K562 (cell line): ENCODE results near the gene GGT6. TPM values are rescaled to one million over a fixed set of nuclear protein-coding genes. Genes with fewer than 3 reads are reported as not detected.

Source experiments
- ATAC-seq: fragments of 200-7000 bp; cut with Tn5 transposase; 3 replicates; pipeline ENCODE4 v1.9.1; 2020; ENCODE audit warnings: moderate library complexity
- BruUV-seq: library from RNA; stranded (reverse); fragments of 400-500 nt; replicated peaks from 2 replicates; lab custom pipeline; 2021; lab: Mats Ljungman, UMichigan
- CTCF ChIA-PET: fragments of 300-600 bp; formaldehyde crosslinking; extraction: SDS; loops from one replicate; lab custom pipeline; 2021; ENCODE audit warnings: low intra/inter-chr PET ratio; lab: Yijun Ruan, JAX
- POLR2A ChIA-PET: fragments of 300-600, 350-650 bp; sonication (Branson Sonifier 250); formaldehyde crosslinking; extraction: SDS; loops from one replicate; lab custom pipeline; 2021; ENCODE audit warnings: antibody characterized with exemption, inconsistent platforms; lab: Yijun Ruan, JAX
- DNase-seq, 4 experiments: peaks; one replicate each; pipeline versions ENCODE4 v3.0.0 to v3.0.0-alpha.2; 2011 to 2018; ENCODE audit warnings: low spot score in 3 of 4, mixed read lengths in 3 of 4; ENCODE audit errors: extremely low read depth in 1 of 4
- FAIRE-seq: peaks from 2 replicates; lab custom pipeline; 2011; peaks lifted over from hg19 to GRCh38; lab: Jason Lieb, UNC
- H2AFZ ChIP-seq: 2 replicates; pipeline ENCODE4 v1.6.0; 2011; ENCODE audit warnings: low read depth, low read length, control low read depth, inconsistent platforms
- H3K27ac ChIP-seq: fragments of 200-600 bp; 3 replicates; pipeline ENCODE4 v1.8.0; 2011; ENCODE audit warnings: low read depth, mild to moderate bottlenecking, control low read depth, inconsistent platforms, low read length, moderate library complexity, mixed read lengths; ENCODE audit errors: extremely low read depth
- H3K27me3 ChIP-seq, 2 experiments: fragments of 300-600 bp in 1 of 2; 2 replicates in 1 of 2; 3 replicates in 1 of 2; pipeline versions ENCODE4 v1.6.0 to v1.8.0; 2011; ENCODE audit warnings: inconsistent platforms in 2 of 2, low read length in 2 of 2, mild to moderate bottlenecking in 1 of 2, mixed read lengths in 1 of 2, moderate library complexity in 1 of 2; ENCODE audit not compliant: control insufficient read depth in 2 of 2, insufficient read depth in 2 of 2
- H3K36me3 ChIP-seq: fragments of 300-600 bp; 3 replicates; pipeline ENCODE4 v1.8.0; 2011; ENCODE audit warnings: mild to moderate bottlenecking, low read length, inconsistent platforms; ENCODE audit not compliant: control insufficient read depth, insufficient read depth
- H3K4me1 ChIP-seq, 2 experiments: fragments of 200-600 bp in 1 of 2; replicated peaks in 1 of 2; 2 replicates in 1 of 2; 3 replicates in 1 of 2; pipeline versions ENCODE4 v1.5.1 to v1.8.0; 2011; ENCODE audit warnings: inconsistent platforms in 2 of 2, low read length in 2 of 2, mild to moderate bottlenecking in 1 of 2, mixed read lengths in 1 of 2, moderate library complexity in 1 of 2; ENCODE audit not compliant: control insufficient read depth in 2 of 2, insufficient read depth in 2 of 2
- H3K4me2 ChIP-seq: 2 replicates; pipeline ENCODE4 v1.6.1; 2011; ENCODE audit warnings: low read length, control low read depth, inconsistent platforms, mixed read lengths; ENCODE audit not compliant: insufficient read depth
- H3K4me3 ChIP-seq: fragments of 200-600 bp; sonication (generic), shearing (Covaris generic); 2 replicates; pipeline ENCODE4 v1.5.1; 2016; ENCODE audit warnings: control low read depth, inconsistent platforms
- H3K79me2 ChIP-seq: fragments of 200-600 bp; 3 replicates; pipeline ENCODE4 v1.8.0; 2011; ENCODE audit warnings: low read length, inconsistent platforms; ENCODE audit not compliant: control insufficient read depth, insufficient read depth
- H3K9ac ChIP-seq, 2 experiments: 2 replicates each; pipeline versions ENCODE4 v1.6.0 to v1.6.1; 2011; ENCODE audit warnings: low read depth in 2 of 2, low read length in 2 of 2, control low read depth in 1 of 2, inconsistent platforms in 1 of 2, mild to moderate bottlenecking in 1 of 2, mixed read lengths in 1 of 2; ENCODE audit not compliant: insufficient read depth in 1 of 2
- H3K9me1 ChIP-seq: one replicate; pipeline ENCODE4 v1.6.0; 2011; ENCODE audit warnings: inconsistent platforms, mild to moderate bottlenecking, low read length, moderate library complexity; ENCODE audit not compliant: control insufficient read depth, insufficient read depth
- H3K9me3 ChIP-seq: replicated peaks from 2 replicates; pipeline ENCODE4 v1.5.1; 2011; ENCODE audit warnings: low read depth, low read length, inconsistent platforms; ENCODE audit not compliant: control insufficient read depth, insufficient read depth
- H4K20me1 ChIP-seq: replicated peaks from 2 replicates; pipeline ENCODE4 v1.6.1; 2011; ENCODE audit warnings: low read length, inconsistent platforms, mixed read lengths; ENCODE audit not compliant: control insufficient read depth, insufficient read depth
- CCAR2 ChIP-seq: fragments of 200-400 bp; formaldehyde crosslinking; IDR thresholded peaks from 2 replicates; pipeline ENCODE4 v1.6.1; 2017; ENCODE audit warnings: mild to moderate bottlenecking, low read depth, low read length
- CREBBP ChIP-seq: IDR thresholded peaks from one replicate; pipeline ENCODE4 v1.6.1; 2012; ENCODE audit warnings: low read depth, mild to moderate bottlenecking, control low read depth, inconsistent platforms, low read length
- ELF4 ChIP-seq: fragments of 450-650 bp; formaldehyde crosslinking; IDR thresholded peaks from 2 replicates; pipeline ENCODE4 v1.4.0; 2022; ENCODE audit warnings: missing genetic modification characterization
- JUN ChIP-seq, 2 experiments: sonication (generic) in 1 of 2; formaldehyde crosslinking in 1 of 2; IDR thresholded peaks; 2 replicates each; pipeline versions ENCODE4 v1.6.1 to v1.8.0; 2012 to 2022; ENCODE audit warnings: borderline replicate concordance in 2 of 2, mild to moderate bottlenecking in 2 of 2, improper control_type of control experiment in 1 of 2, low read depth in 1 of 2, low read length in 1 of 2, missing genetic modification reagents in 1 of 2
- MBD2 ChIP-seq: sonication (generic); IDR thresholded peaks from 2 replicates; pipeline ENCODE4 v1.6.1; 2016; ENCODE audit warnings: low read depth, borderline replicate concordance
- PRMT5 ChIP-seq: sonication (generic); formaldehyde crosslinking; IDR thresholded peaks from 2 replicates; pipeline ENCODE4 v1.5.0; 2020; ENCODE audit warnings: missing genetic modification reagents
- PURB ChIP-seq: sonication (generic); formaldehyde crosslinking; IDR thresholded peaks from 2 replicates; pipeline ENCODE4 v1.9.0; 2021; ENCODE audit warnings: low read depth, mild to moderate bottlenecking, missing genetic modification reagents
- STAT6 ChIP-seq: sonication (generic); formaldehyde crosslinking; IDR thresholded peaks from 2 replicates; pipeline ENCODE4 v1.8.1; 2023; ENCODE audit warnings: mild to moderate bottlenecking, missing genetic modification reagents
- TCFL5 ChIP-seq: fragments of 250-450 bp; sonication (Bioruptor Pico); conservative IDR thresholded peaks from 2 replicates; pipeline ENCODE4 v1.6.1; 2021; ENCODE audit warnings: mild to moderate bottlenecking, moderate library complexity, matching md5 sums
- ZBTB12 ChIP-seq: fragments of 250-450 bp; sonication (Bioruptor Pico); IDR thresholded peaks from 2 replicates; pipeline ENCODE4 v1.4.0; 2020
- ZNF146 ChIP-seq: IDR thresholded peaks from one replicate; pipeline ENCODE4 v1.6.1; 2018; ENCODE audit warnings: missing compliant biosample characterization; ENCODE audit not compliant: unreplicated experiment
- ZNF280A ChIP-seq: fragments of 450-650 bp; IDR thresholded peaks from 2 replicates; pipeline ENCODE4 v1.6.1; 2018; ENCODE audit warnings: mild to moderate bottlenecking, low read depth; ENCODE audit not compliant: partially characterized antibody
- ZNF431 ChIP-seq: sonication (generic); formaldehyde crosslinking; IDR thresholded peaks from 2 replicates; pipeline ENCODE4 v1.8.0; 2022; ENCODE audit warnings: mild to moderate bottlenecking, missing genetic modification reagents
- WGBS: fragments of 100-300 bp; shearing (Covaris generic); methylation state at CpG from one replicate; pipeline ENCODE4 v1.1.6; 2016; ENCODE audit warnings: low coverage, mixed read lengths; ENCODE audit not compliant: insufficient coverage; ENCODE audit errors: missing lambda C conversion rate; 5-methylcytosine and 5-hydroxymethylcytosine counted together
- in situ Hi-C: fragments of 300-500 bp; cut with MboI; formaldehyde crosslinking; loops from 4 replicates; pipeline ENCODE4 v1.15.0; 2018; ENCODE audit warnings: inconsistent platforms, mixed read lengths
- intact Hi-C: fragments of 100-400 bp; cut with micrococcal nuclease; formaldehyde crosslinking; loops from 2 replicates; pipeline ENCODE4 v1.14.2; 2022
- polyA plus RNA-seq, 8 experiments: library from polyadenylated mRNA; depleted of rRNA in 4 of 8; stranded (reverse) in 5 of 8; unstranded in 3 of 8; fragments of >200 nt; fragmentation: Nextera tagmentation in 2 of 8; fragmentation: Illumina TruSeq in 1 of 8; extraction: Ambion mirVana in 2 of 8; extraction: Trizol in 1 of 8; gene quantifications; 2 replicates each; pipeline versions ENCODE4 v1.2.1 to v1.2.3, GENCODE V29; 2011 to 2014; ENCODE audit warnings: inconsistent platforms in 1 of 8, missing spikeins in 1 of 8
- total RNA-seq, 7 experiments: library from RNA; depleted of rRNA in 6 of 7; stranded (reverse); fragments of >200 nt in 6 of 7; fragmentation: Illumina TruSeq in 2 of 7; extraction: Trizol in 2 of 7; gene quantifications; 2 replicates each; pipeline versions ENCODE4 v1.2.1 to v1.2.3, GENCODE V29; 2011 to 2021; ENCODE audit warnings: low replicate concordance in 1 of 7
- TF ChIP-seq, protein P1 (sequence below): fragments of 200-800 bp; sonication (Bioruptor generic); IDR thresholded peaks from 2 replicates; pipeline ENCODE4 v1.6.1; 2017; ENCODE audit warnings: missing genetic modification characterization, missing compliant biosample characterization

GGT6 gene
- total and polyA plus RNA-seq, 9 of the 15 experiments (the other 6 are each of a cell fraction or from before 2014, with no cell fraction given), result 0.09 TPM; not detected in 8

DNA sequence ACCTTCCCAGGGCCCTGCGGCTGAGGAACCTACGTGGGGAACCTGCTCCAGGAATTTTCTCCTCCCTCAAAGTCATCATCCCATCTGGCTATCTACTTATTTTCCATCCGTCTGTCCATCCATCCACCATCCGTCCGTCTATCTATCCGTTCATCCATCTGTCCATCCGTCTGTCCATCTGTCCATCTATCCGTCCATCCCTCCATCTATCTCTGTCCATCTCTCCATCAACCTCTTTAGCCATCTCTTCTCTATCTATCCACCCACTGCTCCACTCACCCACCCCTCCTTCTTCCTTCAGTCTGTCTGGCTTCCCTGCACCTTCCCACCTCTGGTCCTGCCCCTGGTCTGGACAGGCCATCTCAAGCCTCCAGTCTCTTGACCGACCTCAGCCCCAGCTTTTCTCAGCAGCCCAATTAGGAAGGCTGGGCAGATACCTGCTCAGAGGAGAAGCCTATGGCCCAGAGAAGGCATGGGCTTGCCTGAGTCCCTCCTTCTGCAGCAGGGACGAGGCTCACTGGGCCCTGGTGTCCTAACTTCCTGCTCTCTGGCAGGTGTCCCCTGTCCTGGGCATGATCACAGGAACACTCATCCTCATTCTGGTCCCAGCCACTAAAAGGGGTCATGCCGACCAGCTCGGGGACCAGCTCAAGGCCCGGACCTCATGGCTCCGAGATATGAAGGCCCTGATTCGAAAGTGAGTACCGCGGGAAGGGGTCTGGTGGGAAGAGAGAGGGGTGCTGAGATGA, 28.2 kb downstream of the GGT6 start:
- Histone ChIP-seq H3K27me3 (peaks cover 0 to 15% of the 10 kb centered on the region in 2 experiments; a peak in 3 of 5 replicates), H3K36me3 (peaks cover 2% of the 10 kb centered on the region; the same call in 1 of the 3 replicates), H3K9me3 (no peaks in the 10 kb centered on the region), H2AFZ (no peak overlapping the region), H3K9ac (no peak overlapping the region), H4K20me1 (peaks cover 4% of the 10 kb centered on the region; the same call in 1 of the 2 replicates), H3K4me1 (peaks cover 0 to 45% of the 10 kb centered on the region in 2 experiments; a peak in 3 of 5 replicates), H3K79me2 (no peaks in the 10 kb centered on the region), H3K27ac (no peak overlapping the region), H3K4me2 (no peak overlapping the region), H3K9me1 (no peaks in the 10 kb centered on the region), H3K4me3 (no peak overlapping the region)
- no peak for FAIRE-seq
- no TSS peak for BruUV-seq
- no peak for ATAC-seq
- ChIA-PET POLR2A (interaction anchor here (0.6 kb wide), 1 partner anchor 1530 kb away, joined by 3 read pairs; no protein-coding TSS in a partner anchor), CTCF (no interaction called here)
- WGBS, result 7% methylated on average over 10 of the region's 17 CpGs
- intact Hi-C loops, result no loop called here
- DNase-seq, result no peak
- in situ Hi-C loops, result no loop called here
- TF ChIP-seq TCFL5 (CRISPR knock-in tag) (no peak), ELF4 (CRISPR knock-in tag) (no peak), PURB (no peak), CREBBP (no peak), ZNF146 (CRISPR knock-in tag) (no peak), ZBTB12 (CRISPR knock-in tag) (no peak), PRMT5 (CRISPR knock-in tag) (no peak), MBD2 (no peak), CCAR2 (no peak), ZNF280A (no peak), STAT6 (CRISPR knock-in tag) (no peak), JUN (IDR thresholded peaks at IDR 0.05; ENCODE audit: borderline replicate concordance, low read depth, low read length) (no peak), JUN (CRISPR knock-in tag; IDR thresholded peaks at IDR 0.05; ENCODE audit: borderline replicate concordance) (no peak), ZNF431 (CRISPR knock-in tag) (no peak)
- TF ChIP-seq, protein P1, sequence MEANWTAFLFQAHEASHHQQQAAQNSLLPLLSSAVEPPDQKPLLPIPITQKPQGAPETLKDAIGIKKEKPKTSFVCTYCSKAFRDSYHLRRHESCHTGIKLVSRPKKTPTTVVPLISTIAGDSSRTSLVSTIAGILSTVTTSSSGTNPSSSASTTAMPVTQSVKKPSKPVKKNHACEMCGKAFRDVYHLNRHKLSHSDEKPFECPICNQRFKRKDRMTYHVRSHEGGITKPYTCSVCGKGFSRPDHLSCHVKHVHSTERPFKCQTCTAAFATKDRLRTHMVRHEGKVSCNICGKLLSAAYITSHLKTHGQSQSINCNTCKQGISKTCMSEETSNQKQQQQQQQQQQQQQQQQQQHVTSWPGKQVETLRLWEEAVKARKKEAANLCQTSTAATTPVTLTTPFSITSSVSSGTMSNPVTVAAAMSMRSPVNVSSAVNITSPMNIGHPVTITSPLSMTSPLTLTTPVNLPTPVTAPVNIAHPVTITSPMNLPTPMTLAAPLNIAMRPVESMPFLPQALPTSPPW (CRISPR knock-in tag), result no peak
